Testis (tissue), 3 donors: ENCODE results near the gene MEI4. TPM values are rescaled to one million over a fixed set of nuclear protein-coding genes. Genes with fewer than 3 reads are reported as not detected.

Experiments used
- DNase-seq: peaks from one replicate; pipeline ENCODE4 v3.0.0-alpha.2; 2019
- H3K27ac ChIP-seq, 2 donors: fragments of 200-600 bp; sonication (generic); one replicate each; pipeline ENCODE4 v1.5.1; 2019
- H3K27me3 ChIP-seq: fragments of 200-600 bp; sonication (generic); one replicate; pipeline ENCODE4 v1.5.1; 2019
- H3K36me3 ChIP-seq: fragments of 200-600 bp; sonication (generic); one replicate; pipeline ENCODE4 v1.5.1; 2017; ENCODE audit warnings: low read depth; ENCODE audit errors: missing control alignments
- H3K4me1 ChIP-seq: fragments of 200-600 bp; sonication (generic); one replicate; pipeline ENCODE4 v1.5.1; 2019
- H3K4me3 ChIP-seq, 2 donors: fragments of 200-600 bp; sonication (generic); one replicate each; pipeline ENCODE4 v1.5.1; 2017 to 2019
- H3K9me3 ChIP-seq: fragments of 200-600 bp; sonication (generic); one replicate; pipeline ENCODE4 v1.5.1; 2017
- CTCF ChIP-seq, 3 experiments: fragments of 450-650 bp in 2 of 3; fragments of 200-600 bp in 1 of 3; sonication (generic) in 1 of 3; IDR thresholded peaks; one replicate each; pipeline ENCODE4 v1.5.1; 2016 to 2019; ENCODE audit warnings: antibody characterized with exemption in 3 of 3, mild to moderate bottlenecking in 2 of 3, moderate library complexity in 1 of 3
- POLR2A ChIP-seq: fragments of 450-650 bp; IDR thresholded peaks from one replicate; pipeline ENCODE4 v1.6.1; 2017; ENCODE audit warnings: antibody characterized with exemption, mild to moderate bottlenecking, moderate library complexity
- WGBS, 2 donors: methylation state at CpG; one replicate each; pipeline ENCODE4 v1.1.5; 2018; 5-methylcytosine and 5-hydroxymethylcytosine counted together
- intact Hi-C: fragments of 100-400 bp; cut with DNase I; formaldehyde crosslinking; loops from one replicate; pipeline ENCODE4 v1.15.1; 2023; ENCODE audit warnings: low total_unique reads
- polyA plus RNA-seq: library from polyadenylated mRNA; stranded (reverse); fragments of 350-450 nt; fragmentation: Illumina TruSeq; extraction: RNeasy Lipid Tissue Mini Kit (QIAGEN cat#74804); gene quantifications from one replicate; pipeline ENCODE4 v1.2.3, GENCODE V29; 2014; ENCODE audit warnings: low read depth, low replicate concordance; ENCODE audit not compliant: insufficient read depth
- total RNA-seq, 2 donors: library from RNA; depleted of rRNA; stranded (reverse); fragments of >200 nt; gene quantifications; one replicate each; pipeline ENCODE4 v1.2.3, GENCODE V29; 2016

Gene MEI4
- total and polyA plus RNA-seq, 3 donors from 2014 or later = 6.3 to 7.3 (median 6.9) TPM

GRCh38 chr6:77930952-77931351 lies 278.1 kb downstream of the MEI4 start:
- Histone ChIP-seq H3K4me1 (no peaks in the 10 kb centered on the region), H3K9me3 (no peaks in the 10 kb centered on the region), H3K27me3 (no peaks in the 10 kb centered on the region), H3K27ac (no peak overlapping the region), H3K4me3 (no peak overlapping the region), H3K36me3 (no peaks in the 10 kb centered on the region)
- TF ChIP-seq CTCF (IDR thresholded peaks at IDR 0.05) (no peak), POLR2A (no peak)
- intact Hi-C loops = no loop called here
- DNase-seq = no peak

GRCh38 chr6:77962070-77962469 lies 309.2 kb downstream of the MEI4 start:
- WGBS, 2 donors = 75 to 99% methylated on average over 4 of the region's 4 CpGs
- no peaks in the 10 kb centered on the region for H3K27me3 ChIP-seq
- intact Hi-C loops = no loop called here
- no peaks in the 10 kb centered on the region for H3K36me3 ChIP-seq
- no peak overlapping the region for H3K27ac ChIP-seq
- H3K9me3 ChIP-seq = no peaks in the 10 kb centered on the region
- DNase-seq = no peak
- no peaks in the 10 kb centered on the region for H3K4me1 ChIP-seq
- H3K4me3 ChIP-seq = no peak overlapping the region
- TF ChIP-seq POLR2A (no peak), CTCF (IDR thresholded peaks at IDR 0.05) (no peak)

- TF ChIP-seq CTCF (IDR thresholded peaks at IDR 0.05) (no peak), POLR2A (no peak)
- Histone ChIP-seq H3K9me3 (no peaks in the 10 kb centered on the region), H3K4me1 (no peaks in the 10 kb centered on the region), H3K4me3 (no peak overlapping the region), H3K36me3 (no peaks in the 10 kb centered on the region), H3K27me3 (no peaks in the 10 kb centered on the region), H3K27ac (no peak overlapping the region)
- intact Hi-C loops = no loop called here
- 94 to 100% methylated on average over 1 of the region's 1 CpG for WGBS, 2 donors
- DNase-seq = no peak
These were observed 312.6 kb downstream of the MEI4 start for GRCh38 chr6:77965449-77965848.

- H3K27me3 ChIP-seq = no peaks in the 10 kb centered on the region
- TF ChIP-seq CTCF (IDR thresholded peaks at IDR 0.05) (no peak), POLR2A (no peak)
- intact Hi-C loops = no loop called here
- no peaks in the 10 kb centered on the region for H3K36me3 ChIP-seq
- H3K4me3 ChIP-seq = no peak overlapping the region
- no peaks in the 10 kb centered on the region for H3K4me1 ChIP-seq
- H3K27ac ChIP-seq = no peak overlapping the region
- H3K9me3 ChIP-seq = no peaks in the 10 kb centered on the region
- no peak for DNase-seq
These were observed 319.5 kb downstream of the MEI4 start for GRCh38 chr6:77972334-77972733.

Other genes starting within 250 kb of the MEI4 start
- 1 to 10 TPM; 2.5 to 4.7 TPM for gene HTR1B, start 189.5 kb upstream of the MEI4 start, total RNA-seq
- 0.80 TPM for gene HTR1B, start 189.5 kb upstream of the MEI4 start, polyA plus RNA-seq